ENCODE results near the gene TMEM132A. TPM values are rescaled to one million over a fixed set of nuclear protein-coding genes. Genes with fewer than 3 reads are reported as not detected.

The TMEM132A gene
- total RNA-seq, 1 donor from 2014 or later: 34.0 TPM

GRCh38 chr11:60984149-60984548, 59.9 kb downstream of the TMEM132A start:
- Histone ChIP-seq H3K9ac (no peak overlapping the region), H3K27ac (no peak overlapping the region), H3K9me3 (ENCODE audit: low read depth) (no peaks in the 10 kb centered on the region), H3K4me3 (no peak overlapping the region), H3F3A (ENCODE audit: low read depth) (no peaks in the 10 kb centered on the region), H3K4me2 (no peak overlapping the region), H2AFZ (replicated peaks) (no peak overlapping the region), H3K79me2 (ENCODE audit: low read depth) (no peaks in the 10 kb centered on the region), H4K20me1 (ENCODE audit: low read depth) (no peaks in the 10 kb centered on the region), H3K27me3 (no peaks in the 10 kb centered on the region), H3K4me1 (no peaks in the 10 kb centered on the region), H3K36me3 (no peaks in the 10 kb centered on the region)
- Mint-ChIP-seq H3K4me1 (peaks cover 9% of the 10 kb centered on the region), H3K27ac (no peak overlapping the region), H3K27me3 (ENCODE audit: insufficient read depth, low read depth) (peaks cover 3% of the 10 kb centered on the region), H3K4me3 (no peak overlapping the region), H3K36me3 (no peaks in the 10 kb centered on the region), H3K9me3 (no peaks in the 10 kb centered on the region)
- TF ChIP-seq EZH2phosphoT487 (IDR thresholded peaks at IDR 0.05) (no peak), EZH2 (IDR thresholded peaks at IDR 0.05) (no peak), CTCF (IDR thresholded peaks at IDR 0.05) (no peak)
- no peak for DNase-seq (ENCODE audit: low spot score)

GRCh38 chr11:60984636-60985035, 60.4 kb downstream of the TMEM132A start:
- H3K27me3 ChIP-seq: no peaks in the 10 kb centered on the region
- no peak overlapping the region for H3K27ac ChIP-seq
- Mint-ChIP-seq H3K4me3 (no peak overlapping the region), H3K27me3 (ENCODE audit: insufficient read depth, low read depth) (peaks cover 3% of the 10 kb centered on the region), H3K4me1 (peaks cover 9% of the 10 kb centered on the region), H3K9me3 (no peaks in the 10 kb centered on the region), H3K27ac (no peak overlapping the region), H3K36me3 (no peaks in the 10 kb centered on the region)
- no peaks in the 10 kb centered on the region for H4K20me1 ChIP-seq (ENCODE audit: low read depth)
- H3K36me3 ChIP-seq: no peaks in the 10 kb centered on the region
- no peak overlapping the region for H2AFZ ChIP-seq (replicated peaks)
- H3K4me2 ChIP-seq: no peak overlapping the region
- no peak for DNase-seq (ENCODE audit: low spot score)
- no peaks in the 10 kb centered on the region for H3K79me2 ChIP-seq (ENCODE audit: low read depth)
- no peak overlapping the region for H3K9ac ChIP-seq
- no peaks in the 10 kb centered on the region for H3K4me1 ChIP-seq
- no peak overlapping the region for H3K4me3 ChIP-seq
- no peaks in the 10 kb centered on the region for H3K9me3 ChIP-seq (ENCODE audit: low read depth)
- TF ChIP-seq EZH2phosphoT487 (IDR thresholded peaks at IDR 0.05): no peak
- H3F3A ChIP-seq (ENCODE audit: low read depth): no peaks in the 10 kb centered on the region

- H3K27me3 ChIP-seq: no peaks in the 10 kb centered on the region
- H3K4me3 ChIP-seq: no peak overlapping the region
- H3K36me3 Mint-ChIP-seq: no peaks in the 10 kb centered on the region
- H3K4me2 ChIP-seq: no peak overlapping the region
- H3F3A ChIP-seq (ENCODE audit: low read depth): no peaks in the 10 kb centered on the region
- H3K27ac ChIP-seq: no peak overlapping the region
- no peak overlapping the region for H3K4me3 Mint-ChIP-seq
- no peak for DNase-seq (ENCODE audit: low spot score)
- H3K36me3 ChIP-seq: no peaks in the 10 kb centered on the region
- H3K9ac ChIP-seq: no peak overlapping the region
- H3K4me1 Mint-ChIP-seq: peaks cover 9% of the 10 kb centered on the region
- no peaks in the 10 kb centered on the region for H3K79me2 ChIP-seq (ENCODE audit: low read depth)
- H3K4me1 ChIP-seq: no peaks in the 10 kb centered on the region
- TF ChIP-seq EZH2 (IDR thresholded peaks at IDR 0.05) (no peak), EZH2phosphoT487 (IDR thresholded peaks at IDR 0.05) (no peak), CTCF (IDR thresholded peaks at IDR 0.05) (no peak)
- no peak overlapping the region for H3K27ac Mint-ChIP-seq
- H4K20me1 ChIP-seq (ENCODE audit: low read depth): no peaks in the 10 kb centered on the region
- H2AFZ ChIP-seq (replicated peaks): no peak overlapping the region
- H3K9me3 ChIP-seq (ENCODE audit: low read depth): no peaks in the 10 kb centered on the region
- H3K9me3 Mint-ChIP-seq: no peaks in the 10 kb centered on the region
- H3K27me3 Mint-ChIP-seq (ENCODE audit: insufficient read depth, low read depth): peaks cover 3% of the 10 kb centered on the region
These were observed 61.2 kb downstream of the TMEM132A start for GRCh38 chr11:60985501-60985900.

GRCh38 chr11:60985991-60986915, 62.0 kb downstream of the TMEM132A start:
- Histone ChIP-seq H3K4me2 (no peak overlapping the region), H3K4me3 (no peak overlapping the region), H2AFZ (replicated peaks) (no peak overlapping the region), H3K4me1 (no peaks in the 10 kb centered on the region), H3K9ac (no peak overlapping the region), H3K36me3 (no peaks in the 10 kb centered on the region), H3K79me2 (ENCODE audit: low read depth) (no peaks in the 10 kb centered on the region), H4K20me1 (ENCODE audit: low read depth) (no peaks in the 10 kb centered on the region), H3K9me3 (ENCODE audit: low read depth) (no peaks in the 10 kb centered on the region), H3F3A (ENCODE audit: low read depth) (no peaks in the 10 kb centered on the region), H3K27ac (no peak overlapping the region), H3K27me3 (no peaks in the 10 kb centered on the region)
- Mint-ChIP-seq H3K9me3 (no peaks in the 10 kb centered on the region), H3K4me1 (peaks cover 9% of the 10 kb centered on the region), H3K27me3 (ENCODE audit: insufficient read depth, low read depth) (peaks cover 3% of the 10 kb centered on the region), H3K4me3 (no peak overlapping the region), H3K27ac (no peak overlapping the region), H3K36me3 (no peaks in the 10 kb centered on the region)
- TF ChIP-seq CTCF (IDR thresholded peaks at IDR 0.05): no peak
- TF ChIP-seq EZH2phosphoT487 (IDR thresholded peaks at IDR 0.05): no peak
- no peak for TF ChIP-seq EZH2 (IDR thresholded peaks at IDR 0.05)
- DNase-seq (ENCODE audit: low spot score): no peak
